HCT116 (cell line): Measurements from ENCODE around the gene CDC42EP2. TPM values are rescaled to one million over a fixed set of nuclear protein-coding genes. Genes with fewer than 3 reads are reported as not detected.

Experiments
- ATAC-seq: fragments of 200-7000 bp; cut with Tn5 transposase; 2 replicates; pipeline ENCODE4 v1.9.1; 2020; ENCODE audit warnings: mild to moderate bottlenecking, moderate library complexity
- BruUV-seq: library from RNA; stranded (reverse); fragments of 400-500 nt; replicated peaks from 2 replicates; lab custom pipeline; 2021; lab: Mats Ljungman, UMichigan
- CTCF ChIA-PET: fragments of 300-600 bp; sonication (Branson Sonifier 250); formaldehyde crosslinking; loops from one replicate; lab custom pipeline; 2021; ENCODE audit warnings: antibody characterized with exemption; lab: Charles Lee
- POLR2A ChIA-PET: fragments of 300-600, 350-600 bp; sonication (Branson Sonifier 250); formaldehyde crosslinking; loops from one replicate; lab custom pipeline; 2021; ENCODE audit warnings: antibody characterized with exemption; lab: Charles Lee
- RAD21 ChIA-PET, 2 experiments: fragments of 300-600 bp; sonication (Branson Sonifier 250); formaldehyde crosslinking; loops; one replicate each; lab custom pipeline; 2023; ENCODE audit warnings: low total read pairs in 2 of 2; ENCODE audit not compliant: uncharacterized antibody in 2 of 2, unreplicated experiment in 2 of 2, low non-redundant PET in 1 of 2; lab: Charles Lee
- DNase-seq: peaks from one replicate; pipeline ENCODE4 v3.0.0-alpha.2; 2010; ENCODE audit warnings: low read depth, low spot score
- H2AFZ ChIP-seq: fragments of 200-600 bp; shearing (Covaris generic), sonication (generic); 2 replicates; pipeline ENCODE4 v1.6.1; 2017; ENCODE audit warnings: low read depth, mixed run types, mixed read lengths, antibody characterized with exemption, low read length; ENCODE audit not compliant: poor library complexity, severe bottlenecking
- H3K27ac ChIP-seq: 2 replicates; pipeline ENCODE4 v1.5.1; 2012; ENCODE audit warnings: low read depth, low read length
- H3K27me3 ChIP-seq: fragments of 200-600 bp; sonication (generic); 2 replicates; pipeline ENCODE4 v1.6.1; 2016; ENCODE audit warnings: mixed run types, low read length, mixed read lengths; ENCODE audit not compliant: insufficient read depth
- H3K36me3 ChIP-seq, 2 experiments: fragments of 200-500 bp in 1 of 2; fragments of 200-600 bp in 1 of 2; sonication (Bioruptor generic) in 1 of 2; sonication (generic) in 1 of 2; 2 replicates each; pipeline versions ENCODE4 v1.5.1 to v1.6.1; 2014 to 2016; ENCODE audit warnings: low read length in 2 of 2, inconsistent platforms in 1 of 2, mixed read lengths in 1 of 2, mixed run types in 1 of 2; ENCODE audit not compliant: insufficient read depth in 2 of 2, control insufficient read depth in 1 of 2
- H3K4me1 ChIP-seq, 2 experiments: fragments of 200-600 bp in 1 of 2; sonication (generic) in 1 of 2; 2 replicates each; pipeline versions ENCODE4 v1.5.1 to v1.6.1; 2012 to 2017; ENCODE audit warnings: low read length in 2 of 2, inconsistent platforms in 1 of 2, mild to moderate bottlenecking in 1 of 2, mixed read lengths in 1 of 2, mixed run types in 1 of 2, moderate library complexity in 1 of 2; ENCODE audit not compliant: insufficient read depth in 2 of 2, control insufficient read depth in 1 of 2
- H3K4me2 ChIP-seq: fragments of 200-600 bp; sonication (generic); 2 replicates; pipeline ENCODE4 v1.6.1; 2017; ENCODE audit warnings: mixed run types, low read length, mixed read lengths
- H3K4me3 ChIP-seq, 2 experiments: fragments of 200-600 bp in 1 of 2; sonication (generic) in 1 of 2; replicated peaks in 1 of 2; 2 replicates each; pipeline ENCODE4 v1.5.1; 2011 to 2016; ENCODE audit warnings: low read length in 2 of 2, control low read depth in 1 of 2, low read depth in 1 of 2, mild to moderate bottlenecking in 1 of 2, mixed read lengths in 1 of 2, mixed run types in 1 of 2
- H3K79me2 ChIP-seq: fragments of 200-600 bp; sonication (generic); 2 replicates; pipeline ENCODE4 v1.6.1; 2017; ENCODE audit warnings: mild to moderate bottlenecking, mixed run types, low read length, moderate library complexity, mixed read lengths; ENCODE audit not compliant: insufficient read depth
- H3K9ac ChIP-seq: fragments of 200-600 bp; sonication (generic); 2 replicates; pipeline ENCODE4 v1.6.1; 2016; ENCODE audit warnings: low read length, mixed read lengths
- H3K9me2 ChIP-seq: fragments of 200-600 bp; sonication (generic), shearing (Covaris generic); 2 replicates; pipeline ENCODE4 v1.6.1; 2017; ENCODE audit warnings: mixed run types, mild to moderate bottlenecking, moderate library complexity; ENCODE audit not compliant: insufficient read depth
- H3K9me3 ChIP-seq, 2 experiments: fragments of 200-500 bp in 1 of 2; fragments of 200-600 bp in 1 of 2; sonication (Bioruptor generic) in 1 of 2; sonication (generic) in 1 of 2; 2 replicates each; pipeline ENCODE4 v1.6.1; 2014 to 2017; ENCODE audit warnings: low read length in 2 of 2, mixed read lengths in 2 of 2, inconsistent platforms in 1 of 2, low read depth in 1 of 2, mild to moderate bottlenecking in 1 of 2, mixed run types in 1 of 2, moderate library complexity in 1 of 2; ENCODE audit not compliant: control insufficient read depth in 1 of 2, insufficient read depth in 1 of 2
- H4K20me1 ChIP-seq: fragments of 200-600 bp; sonication (generic), shearing (Covaris generic); 2 replicates; pipeline ENCODE4 v1.6.1; 2017; ENCODE audit warnings: mixed run types, mild to moderate bottlenecking, moderate library complexity; ENCODE audit not compliant: insufficient read depth
- CBX3 ChIP-seq: IDR thresholded peaks from 2 replicates; pipeline ENCODE4 v1.6.1; 2012; ENCODE audit warnings: low read depth
- CEBPB ChIP-seq: IDR thresholded peaks from 2 replicates; pipeline ENCODE4 v1.6.1; 2012; ENCODE audit warnings: low read depth
- EGR1 ChIP-seq: IDR thresholded peaks from 2 replicates; pipeline ENCODE4 v1.6.1; 2012; ENCODE audit warnings: low read depth
- ELF1 ChIP-seq: IDR thresholded peaks from 2 replicates; pipeline ENCODE4 v1.6.1; 2012; ENCODE audit warnings: low read depth, borderline replicate concordance
- POLR2A ChIP-seq: IDR thresholded peaks from 2 replicates; pipeline ENCODE4 v1.7.0; 2011; ENCODE audit warnings: borderline replicate concordance; ENCODE audit not compliant: insufficient read depth, insufficient read length; ENCODE audit errors: extremely low read depth
- POLR2AphosphoS5 ChIP-seq: IDR thresholded peaks from 2 replicates; pipeline ENCODE4 v1.6.1; 2011; ENCODE audit warnings: mild to moderate bottlenecking, low read depth, low read length, moderate library complexity
- TCF7L2 ChIP-seq: IDR thresholded peaks from 2 replicates; pipeline ENCODE4 v1.7.0; 2011; ENCODE audit warnings: borderline replicate concordance, inconsistent platforms; ENCODE audit not compliant: insufficient read depth, insufficient read length; ENCODE audit errors: extremely low read depth
- YY1 ChIP-seq: IDR thresholded peaks from 2 replicates; pipeline ENCODE4 v1.6.1; 2011; ENCODE audit warnings: low read length, low read depth, moderate library complexity, mild to moderate bottlenecking; ENCODE audit not compliant: insufficient replicate concordance; ENCODE audit errors: extremely low read depth
- ZFX ChIP-seq: fragments of 450-650 bp; IDR thresholded peaks from 2 replicates; pipeline ENCODE4 v1.6.1; 2017
- ZNF274 ChIP-seq: fragments of 200-500 bp; sonication (Bioruptor generic); IDR thresholded peaks from 2 replicates; pipeline ENCODE4 v1.6.1; 2014; ENCODE audit warnings: mild to moderate bottlenecking, low read depth, low read length, inconsistent platforms
- intact Hi-C: fragments of 100-400 bp; cut with micrococcal nuclease; formaldehyde crosslinking; loops from 2 replicates; pipeline ENCODE4 v1.10.0; 2022
- total RNA-seq: library from RNA; stranded (reverse); gene quantifications from one replicate; pipeline ENCODE4 v1.2.1, GENCODE V29; 2021; ENCODE audit not compliant: unreplicated experiment
- TF ChIP-seq, protein P1 (sequence below): IDR thresholded peaks from 2 replicates; pipeline ENCODE4 v1.6.1; 2011; ENCODE audit warnings: mild to moderate bottlenecking, low read length, moderate library complexity; ENCODE audit not compliant: insufficient replicate concordance; ENCODE audit errors: extremely low read depth
- TF ChIP-seq, protein P2 (sequence below): IDR thresholded peaks from 2 replicates; pipeline ENCODE4 v1.6.1; 2012

Gene CDC42EP2
- total RNA-seq, 1 experiment from 2014 or later = 15.4 TPM

DNA sequence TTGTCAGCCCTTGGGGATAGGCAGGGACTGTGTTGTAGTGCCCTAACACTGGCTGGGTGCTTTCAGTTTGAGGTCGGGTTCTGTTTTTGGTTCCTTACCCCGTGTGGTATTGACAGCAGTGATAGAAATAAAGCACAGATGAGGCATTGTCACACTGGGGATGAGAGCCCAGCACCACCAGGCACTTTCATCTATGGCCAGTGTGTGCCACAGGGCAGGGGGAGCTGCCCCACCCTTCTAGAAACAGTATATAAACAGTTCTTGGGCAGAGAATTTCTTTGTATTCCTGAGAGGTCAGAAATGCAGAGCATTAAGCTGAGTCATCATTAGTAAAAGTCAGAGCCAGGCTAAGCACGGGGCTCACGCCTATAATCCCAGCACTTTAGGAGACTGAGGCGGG is 23.1 kb upstream of the CDC42EP2 start:
- Histone ChIP-seq H2AFZ (no peak overlapping the region), H3K4me3 (no peak overlapping the region), H3K79me2 (no peaks in the 10 kb centered on the region), H3K9me3 (no peaks in the 10 kb centered on the region), H3K27ac (no peak overlapping the region), H3K4me1 (peaks cover 5 to 10% of the 10 kb centered on the region in 2 experiments; a peak in 2 of 4 replicates), H3K27me3 (no peaks in the 10 kb centered on the region), H3K36me3 (peaks cover 25 to 82% of the 10 kb centered on the region in 2 experiments; a peak in 3 of 4 replicates), H3K9me2 (no peaks in the 10 kb centered on the region), H4K20me1 (no peaks in the 10 kb centered on the region), H3K4me2 (no peak overlapping the region; the same call in 1 of the 2 replicates), H3K9ac (no peak overlapping the region)
- RAD21 ChIA-PET = no interaction called here
- ATAC-seq (peak; percentile 30; the same call in 1 of the 2 replicates), DNase-seq (no peak)
- TF ChIP-seq ZNF274 = no peak
- TF ChIP-seq CEBPB = no peak
- no peak for TF ChIP-seq TCF7L2
- TF ChIP-seq, protein P1, sequence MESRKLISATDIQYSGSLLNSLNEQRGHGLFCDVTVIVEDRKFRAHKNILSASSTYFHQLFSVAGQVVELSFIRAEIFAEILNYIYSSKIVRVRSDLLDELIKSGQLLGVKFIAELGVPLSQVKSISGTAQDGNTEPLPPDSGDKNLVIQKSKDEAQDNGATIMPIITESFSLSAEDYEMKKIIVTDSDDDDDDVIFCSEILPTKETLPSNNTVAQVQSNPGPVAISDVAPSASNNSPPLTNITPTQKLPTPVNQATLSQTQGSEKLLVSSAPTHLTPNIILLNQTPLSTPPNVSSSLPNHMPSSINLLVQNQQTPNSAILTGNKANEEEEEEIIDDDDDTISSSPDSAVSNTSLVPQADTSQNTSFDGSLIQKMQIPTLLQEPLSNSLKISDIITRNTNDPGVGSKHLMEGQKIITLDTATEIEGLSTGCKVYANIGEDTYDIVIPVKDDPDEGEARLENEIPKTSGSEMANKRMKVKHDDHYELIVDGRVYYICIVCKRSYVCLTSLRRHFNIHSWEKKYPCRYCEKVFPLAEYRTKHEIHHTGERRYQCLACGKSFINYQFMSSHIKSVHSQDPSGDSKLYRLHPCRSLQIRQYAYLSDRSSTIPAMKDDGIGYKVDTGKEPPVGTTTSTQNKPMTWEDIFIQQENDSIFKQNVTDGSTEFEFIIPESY = no peak
- TF ChIP-seq POLR2AphosphoS5 = no peak
- TF ChIP-seq EGR1 = no peak
- TF ChIP-seq YY1 = no peak
- TF ChIP-seq, protein P2, sequence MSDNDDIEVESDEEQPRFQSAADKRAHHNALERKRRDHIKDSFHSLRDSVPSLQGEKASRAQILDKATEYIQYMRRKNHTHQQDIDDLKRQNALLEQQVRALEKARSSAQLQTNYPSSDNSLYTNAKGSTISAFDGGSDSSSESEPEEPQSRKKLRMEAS = no peak
- TF ChIP-seq ELF1 = no peak
- TF ChIP-seq POLR2A = no peak
- TF ChIP-seq CBX3 = no peak
- no peak for TF ChIP-seq ZFX
- intact Hi-C loops = no loop called here
- CTCF ChIA-PET = no interaction called here
- BruUV-seq = no TSS peak
- POLR2A ChIA-PET = no interaction called here
